Thyroid gland (tissue), 4 donors: Measurements from ENCODE around the gene IFI35.

Experiments
- POLR2A ChIP-seq, 2 donors: fragments of 450-650 bp; IDR thresholded peaks; one replicate each; pipeline ENCODE4 v1.6.1; 2017; ENCODE audit warnings: antibody characterized with exemption in 2 of 2, mild to moderate bottlenecking in 2 of 2, moderate library complexity in 1 of 2
- TF ChIP-seq, protein P1 (sequence below), 6 experiments: fragments of 200-600 bp in 3 of 6; fragments of 450-650 bp in 3 of 6; sonication (generic) in 3 of 6; IDR thresholded peaks; one replicate each; pipeline ENCODE4 v1.5.1; 2016 to 2019; ENCODE audit warnings: antibody characterized with exemption in 6 of 6, mild to moderate bottlenecking in 2 of 6, inconsistent platforms in 1 of 6, moderate library complexity in 1 of 6

GRCh38 chr17:43021741-43022512, 15.3 kb downstream of the IFI35 start, which contains the start of gene VAT1:
- TF ChIP-seq, protein P1, sequence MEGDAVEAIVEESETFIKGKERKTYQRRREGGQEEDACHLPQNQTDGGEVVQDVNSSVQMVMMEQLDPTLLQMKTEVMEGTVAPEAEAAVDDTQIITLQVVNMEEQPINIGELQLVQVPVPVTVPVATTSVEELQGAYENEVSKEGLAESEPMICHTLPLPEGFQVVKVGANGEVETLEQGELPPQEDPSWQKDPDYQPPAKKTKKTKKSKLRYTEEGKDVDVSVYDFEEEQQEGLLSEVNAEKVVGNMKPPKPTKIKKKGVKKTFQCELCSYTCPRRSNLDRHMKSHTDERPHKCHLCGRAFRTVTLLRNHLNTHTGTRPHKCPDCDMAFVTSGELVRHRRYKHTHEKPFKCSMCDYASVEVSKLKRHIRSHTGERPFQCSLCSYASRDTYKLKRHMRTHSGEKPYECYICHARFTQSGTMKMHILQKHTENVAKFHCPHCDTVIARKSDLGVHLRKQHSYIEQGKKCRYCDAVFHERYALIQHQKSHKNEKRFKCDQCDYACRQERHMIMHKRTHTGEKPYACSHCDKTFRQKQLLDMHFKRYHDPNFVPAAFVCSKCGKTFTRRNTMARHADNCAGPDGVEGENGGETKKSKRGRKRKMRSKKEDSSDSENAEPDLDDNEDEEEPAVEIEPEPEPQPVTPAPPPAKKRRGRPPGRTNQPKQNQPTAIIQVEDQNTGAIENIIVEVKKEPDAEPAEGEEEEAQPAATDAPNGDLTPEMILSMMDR (IDR thresholded peaks at IDR 0.05): no peak
- TF ChIP-seq POLR2A (IDR thresholded peaks at IDR 0.05): peak; percentile 62 to 76
